ENCODE measurements around the gene PATJ. TPM values are rescaled to one million over a fixed set of nuclear protein-coding genes. Genes with fewer than 3 reads are reported as not detected.
"Not testable (repeated sequence)": the region's sequence is repeated elsewhere in the genome, so short reads cannot be mapped to it uniquely, and the experiment has no call there.

Gene PATJ
- total RNA-seq, 1 experiment from 2014 or later: 48.8 TPM

DNA sequence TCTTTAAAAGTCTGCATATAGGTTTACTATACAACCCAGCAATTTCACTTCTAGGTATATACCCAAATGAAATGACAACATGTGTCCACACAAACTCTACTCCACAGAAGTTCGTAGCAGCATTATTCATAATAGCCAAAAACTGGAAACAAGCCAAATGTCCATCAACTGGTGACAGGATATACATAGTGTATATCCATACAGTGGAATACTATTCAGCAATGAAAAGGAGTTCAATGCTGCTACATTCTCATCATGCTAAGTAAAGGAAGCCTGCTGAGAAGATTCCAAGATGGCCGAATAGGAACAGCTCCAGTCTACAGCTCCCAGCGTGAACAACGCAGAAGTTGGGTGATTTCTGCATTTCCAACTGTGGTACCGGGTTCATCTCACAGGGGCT, 200.6 kb downstream of the PATJ start:
- no peaks in the 10 kb centered on the region for H3K27me3 ChIP-seq (ENCODE audit: insufficient read depth, low read length)
- no peaks in the 10 kb centered on the region for H3K79me2 ChIP-seq (ENCODE audit: insufficient read depth, low read length)
- H3K27ac ChIP-seq (ENCODE audit: low read depth, low read length): no peak overlapping the region
- no peaks in the 10 kb centered on the region for H3K9me3 ChIP-seq (ENCODE audit: control insufficient read depth in 1 of 2, insufficient read depth in 1 of 2, low read depth in 1 of 2, low read length in 2 of 2)
- H3K9me2 ChIP-seq (ENCODE audit: insufficient read depth): no peaks in the 10 kb centered on the region
- no peaks in the 10 kb centered on the region; a peak in 1 of 4 replicates for H3K4me1 ChIP-seq (ENCODE audit: control insufficient read depth in 1 of 2, insufficient read depth in 2 of 2, low read length in 2 of 2)
- RAD21 ChIA-PET (ENCODE audit: low non-redundant PET in 1 of 2, low total read pairs in 2 of 2, uncharacterized antibody in 2 of 2, unreplicated experiment in 2 of 2): no interaction called here
- no peak overlapping the region for H3K4me3 ChIP-seq (replicated peaks in 1 of 2; ENCODE audit: low read depth in 1 of 2, low read length in 2 of 2)
- DNase-seq (ENCODE audit: low read depth, low spot score) (no peak), ATAC-seq (no peak)
- TF ChIP-seq EZH2phosphoT487 (IDR thresholded peaks at IDR 0.05; ENCODE audit: borderline replicate concordance) (no peak), EZH2 (IDR thresholded peaks at IDR 0.05) (no peak), YY1 (IDR thresholded peaks at IDR 0.05; ENCODE audit: extremely low read depth, insufficient replicate concordance, low read depth, low read length) (no peak), SIN3A (IDR thresholded peaks at IDR 0.05; ENCODE audit: low read depth) (no peak), ZNF274 (IDR thresholded peaks at IDR 0.05; ENCODE audit: low read depth, low read length) (no peak)
- H2AFZ ChIP-seq (ENCODE audit: low read depth, low read length, poor library complexity, severe bottlenecking): no peak overlapping the region
- no peak overlapping the region for H3K4me2 ChIP-seq (ENCODE audit: low read length)
- H3K9ac ChIP-seq (ENCODE audit: low read length): no peak overlapping the region
- peaks cover 0 to 7% of the 10 kb centered on the region in 2 experiments; a peak in 1 of 4 replicates for H3K36me3 ChIP-seq (ENCODE audit: control insufficient read depth in 1 of 2, insufficient read depth in 2 of 2, low read length in 2 of 2)
- CTCF ChIA-PET: no interaction called here
- no peaks in the 10 kb centered on the region for H4K20me1 ChIP-seq (ENCODE audit: insufficient read depth)
- POLR2A ChIA-PET: no interaction called here
- intact Hi-C loops (cut with micrococcal nuclease): no loop called here
- BruUV-seq (replicated peaks): no TSS peak

DNA sequence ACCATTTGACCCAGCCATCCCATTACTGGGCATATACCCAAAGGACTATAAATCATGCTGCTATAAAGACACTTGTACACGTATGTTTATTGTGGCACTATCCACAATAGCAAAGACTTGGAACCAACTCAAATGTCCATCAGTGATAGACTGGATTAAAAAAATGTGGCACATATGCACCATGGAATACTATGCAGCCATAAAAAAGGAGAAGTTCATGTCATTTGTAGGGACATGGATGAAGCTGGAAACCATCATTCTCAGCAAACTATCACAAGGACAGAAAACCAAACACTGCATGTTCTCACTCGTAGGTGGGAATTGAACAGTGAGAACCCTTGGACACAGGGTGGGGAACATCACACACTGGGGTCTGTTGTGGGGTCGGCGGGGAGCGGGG, 206.4 kb downstream of the PATJ start:
- ATAC-seq; H3K9me3 ChIP-seq (ENCODE audit: control insufficient read depth in 1 of 2, insufficient read depth in 1 of 2, low read depth in 1 of 2, low read length in 2 of 2); CTCF ChIA-PET; H3K9me2 ChIP-seq (ENCODE audit: insufficient read depth); RAD21 ChIA-PET (ENCODE audit: low non-redundant PET in 1 of 2, low total read pairs in 2 of 2, uncharacterized antibody in 2 of 2, unreplicated experiment in 2 of 2); H3K4me1 ChIP-seq (ENCODE audit: control insufficient read depth in 1 of 2, insufficient read depth in 2 of 2, low read length in 2 of 2); H2AFZ ChIP-seq (ENCODE audit: low read depth, low read length, poor library complexity, severe bottlenecking); H3K36me3 ChIP-seq (ENCODE audit: control insufficient read depth in 1 of 2, insufficient read depth in 2 of 2, low read length in 2 of 2); POLR2A ChIA-PET; DNase-seq (ENCODE audit: low read depth, low spot score); H3K4me2 ChIP-seq (ENCODE audit: low read length); H3K9ac ChIP-seq (ENCODE audit: low read length); intact Hi-C loops (cut with micrococcal nuclease); H3K4me3 ChIP-seq (replicated peaks in 1 of 2; ENCODE audit: low read depth in 1 of 2, low read length in 2 of 2); H3K79me2 ChIP-seq (ENCODE audit: insufficient read depth, low read length); H4K20me1 ChIP-seq (ENCODE audit: insufficient read depth); H3K27me3 ChIP-seq (ENCODE audit: insufficient read depth, low read length); H3K27ac ChIP-seq (ENCODE audit: low read depth, low read length); BruUV-seq (replicated peaks): not testable (repeated sequence)
